Left hindlimb (tissue), 1 donor: ENCODE results near the gene OR5AC2.

Source experiments
- DNase-seq: peaks from one replicate; pipeline ENCODE4 v3.0.0-alpha.2; 2018

The OR5AC2 gene, protein sequence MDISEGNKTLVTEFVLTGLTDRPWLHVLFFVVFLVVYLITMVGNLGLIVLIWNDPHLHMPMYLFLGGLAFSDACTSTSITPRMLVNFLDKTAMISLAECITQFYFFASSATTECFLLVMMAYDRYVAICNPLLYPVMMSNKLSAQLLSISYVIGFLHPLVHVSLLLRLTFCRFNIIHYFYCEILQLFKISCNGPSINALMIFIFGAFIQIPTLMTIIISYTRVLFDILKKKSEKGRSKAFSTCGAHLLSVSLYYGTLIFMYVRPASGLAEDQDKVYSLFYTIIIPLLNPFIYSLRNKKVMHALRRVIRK

DNA sequence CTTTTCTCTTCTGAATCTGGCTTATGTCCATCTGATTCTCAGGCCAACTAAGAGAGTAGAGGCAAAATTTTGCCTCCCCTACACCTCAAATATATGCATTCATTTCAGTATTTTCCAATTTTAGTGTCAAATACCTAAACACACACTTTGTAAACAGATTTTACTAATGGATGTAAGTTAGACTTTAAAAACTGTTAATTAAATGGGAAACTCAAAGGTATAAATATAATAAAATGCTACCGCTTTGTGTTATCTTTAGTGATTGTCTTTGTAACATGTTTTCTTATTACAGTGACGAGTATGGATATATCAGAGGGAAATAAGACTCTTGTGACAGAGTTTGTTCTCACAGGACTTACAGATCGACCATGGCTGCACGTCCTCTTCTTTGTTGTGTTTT is at the start of gene OR5AC2:
TSS of gene OR5AC2 (plus strand) at position 301 of the 400 bp plus-strand sequence. CDS start at position 301, 0 bp downstream.
- DNase-seq, result no peak

DNA sequence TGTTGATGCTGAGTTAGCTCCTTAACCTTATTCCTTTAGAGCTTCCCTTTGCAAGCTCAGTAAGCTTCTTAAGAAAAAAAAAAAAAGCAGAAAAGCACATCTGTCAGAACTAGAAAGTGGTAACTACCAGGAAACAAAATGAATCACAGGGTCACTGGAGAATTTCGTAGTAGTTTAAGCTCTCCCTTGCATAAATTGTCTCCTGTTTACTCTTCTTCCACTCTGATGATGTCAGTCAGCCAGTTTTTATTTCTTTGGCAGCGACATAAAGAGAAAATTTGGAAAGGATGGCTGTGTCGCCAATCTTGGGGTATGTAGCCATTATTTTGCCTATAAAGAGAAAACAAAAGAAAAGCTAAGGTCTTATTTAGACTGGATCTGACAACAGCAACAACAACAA is 48.7 kb upstream of the OR5AC2 start:
- no peak for DNase-seq

DNA sequence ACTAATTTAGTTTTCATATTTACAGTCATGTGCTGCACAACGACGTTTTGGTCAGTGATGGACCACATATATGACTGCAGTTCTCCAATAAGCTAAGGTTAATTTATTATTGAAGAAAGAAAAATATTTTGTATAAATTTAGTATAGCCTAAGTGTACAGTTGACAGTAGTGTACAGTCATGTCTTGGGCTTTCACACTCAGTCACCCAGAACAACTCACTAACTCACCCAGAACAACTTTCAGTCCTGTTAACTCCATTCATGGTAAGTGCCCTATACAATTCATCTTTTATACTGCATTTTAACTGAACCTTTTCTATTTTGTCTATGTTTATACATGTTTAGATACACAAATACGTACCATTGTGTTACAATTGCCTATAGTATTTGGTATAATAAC is 48.1 kb upstream of the OR5AC2 start:
- no peak for DNase-seq

DNA sequence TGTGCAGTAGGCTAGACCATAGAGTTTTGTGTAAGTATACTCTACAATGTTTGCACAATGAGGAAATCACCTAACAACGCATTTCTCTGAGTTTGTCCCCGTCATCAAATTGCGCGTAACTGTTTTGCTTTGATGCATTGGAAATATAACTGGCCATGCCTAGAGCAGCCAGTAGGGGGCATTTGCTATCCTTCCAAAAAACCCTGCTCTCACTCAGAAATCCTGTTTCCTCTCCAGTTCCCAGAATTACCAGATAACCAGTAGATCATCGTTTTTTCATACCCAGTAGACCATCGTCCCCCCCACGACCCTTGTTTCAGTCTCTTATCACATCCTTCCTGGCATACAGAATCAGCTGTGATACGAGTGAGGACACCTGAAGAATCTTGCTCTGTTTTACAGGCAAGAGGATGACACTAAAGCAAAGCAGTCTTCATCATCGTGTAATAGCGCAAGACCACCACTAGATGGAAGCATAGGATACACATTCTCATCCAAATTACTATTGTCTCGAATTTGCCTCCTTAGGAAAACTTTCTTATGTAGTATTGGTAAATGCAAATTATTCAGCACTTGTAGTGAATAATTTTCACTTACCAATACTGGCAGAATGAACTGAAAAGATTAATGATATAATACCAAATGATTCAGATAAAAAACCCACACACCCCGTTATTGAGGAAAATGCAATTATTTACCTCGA is 47.5 kb upstream of the OR5AC2 start:
- peak; percentile 73 for DNase-seq

DNA sequence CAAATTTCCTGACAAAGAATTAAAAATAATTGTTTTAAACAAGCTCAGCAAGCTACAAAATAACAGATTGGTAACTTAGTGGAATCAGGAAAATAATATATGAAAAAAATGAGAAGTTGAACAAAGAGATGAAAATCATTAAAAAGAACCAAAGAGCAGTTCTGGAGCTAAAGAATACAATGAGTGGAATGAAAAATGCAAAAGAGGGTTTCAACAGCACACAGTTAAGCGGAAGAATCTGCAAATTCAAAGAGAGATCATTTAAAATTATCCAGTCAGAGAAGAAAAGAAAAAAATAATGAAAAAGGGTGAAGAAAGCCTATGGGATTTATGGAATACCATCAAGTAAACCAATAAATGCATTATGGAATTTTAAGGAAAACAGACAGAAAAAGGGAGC is 45.6 kb upstream of the OR5AC2 start:
- DNase-seq, result no peak

DNA sequence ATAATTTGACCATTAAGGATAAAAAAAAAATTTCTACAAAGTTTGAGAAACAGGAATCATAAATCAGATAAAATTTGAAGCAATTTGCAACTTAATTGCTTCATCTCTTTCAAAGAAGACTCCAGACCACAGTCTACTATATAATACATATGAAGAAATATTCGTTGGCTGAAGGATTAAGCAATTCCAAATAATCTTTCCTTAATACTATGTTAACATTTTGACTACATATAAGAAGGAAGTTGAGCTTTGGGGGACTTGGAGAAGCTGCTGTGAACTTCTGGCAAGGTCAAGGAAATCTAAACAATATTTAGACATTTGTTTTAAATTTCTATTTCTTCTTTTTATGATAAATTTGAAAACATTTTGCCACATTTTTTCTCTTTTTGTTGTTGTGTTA is 38.4 kb upstream of the OR5AC2 start:
- DNase-seq, result no peak

DNA sequence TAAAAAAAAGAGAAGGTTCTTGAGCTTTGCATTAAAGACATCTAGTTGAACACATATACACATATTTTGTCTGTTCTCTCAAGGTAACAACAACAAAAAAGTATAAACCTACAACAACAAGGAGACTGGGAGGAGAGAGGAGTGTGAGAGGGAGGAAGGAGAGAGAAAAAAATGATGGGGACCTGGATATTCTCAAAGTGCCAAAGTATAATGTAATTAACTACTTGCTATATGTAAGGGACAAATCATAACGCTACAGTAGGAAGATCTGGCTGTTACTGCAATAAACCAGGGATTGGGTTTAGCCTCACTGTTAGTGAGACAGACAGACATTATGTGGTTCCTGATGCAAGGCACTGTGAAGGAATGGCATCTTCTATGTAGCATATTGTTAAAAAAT is 37.7 kb upstream of the OR5AC2 start:
- no peak for DNase-seq

DNA sequence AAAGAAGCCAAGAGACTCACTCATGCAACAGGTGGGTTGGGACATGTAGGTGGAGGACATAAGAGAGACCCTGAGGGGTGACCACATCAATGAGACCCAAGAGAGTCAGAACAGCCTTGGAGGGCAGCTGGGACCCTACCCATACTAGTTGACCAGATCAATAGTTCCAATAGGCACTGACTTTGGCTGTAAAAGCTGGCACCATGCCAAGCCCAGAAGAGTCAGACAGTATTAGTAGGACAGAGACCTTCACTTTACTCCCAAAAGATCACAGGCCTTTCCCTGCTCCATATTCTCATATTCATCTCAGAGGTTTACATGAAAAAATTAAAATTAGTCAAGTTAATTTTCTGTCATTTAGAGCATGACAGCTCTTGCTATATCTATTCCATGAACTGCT is 30.9 kb upstream of the OR5AC2 start:
- DNase-seq, result no peak

DNA sequence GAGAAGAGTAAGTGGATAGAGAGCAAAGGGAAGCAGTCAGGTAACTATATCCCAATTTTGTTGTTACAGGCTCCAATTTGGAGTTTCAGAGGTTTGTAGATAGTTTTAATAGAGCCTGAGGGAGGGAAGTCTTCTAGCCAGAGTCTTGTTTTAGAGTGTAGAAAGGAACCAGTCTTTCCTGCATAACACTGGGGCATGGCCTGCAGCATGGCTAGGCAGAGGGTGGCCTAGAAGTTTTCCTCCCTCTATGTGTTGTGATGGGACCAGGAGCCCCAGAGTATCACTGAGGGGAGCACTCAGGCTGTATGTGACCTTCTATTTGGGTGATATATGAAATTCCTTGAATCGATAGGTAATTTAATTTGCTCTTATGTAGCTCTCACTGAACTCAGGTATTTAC is 29.3 kb upstream of the OR5AC2 start:
- DNase-seq, result no peak

DNA sequence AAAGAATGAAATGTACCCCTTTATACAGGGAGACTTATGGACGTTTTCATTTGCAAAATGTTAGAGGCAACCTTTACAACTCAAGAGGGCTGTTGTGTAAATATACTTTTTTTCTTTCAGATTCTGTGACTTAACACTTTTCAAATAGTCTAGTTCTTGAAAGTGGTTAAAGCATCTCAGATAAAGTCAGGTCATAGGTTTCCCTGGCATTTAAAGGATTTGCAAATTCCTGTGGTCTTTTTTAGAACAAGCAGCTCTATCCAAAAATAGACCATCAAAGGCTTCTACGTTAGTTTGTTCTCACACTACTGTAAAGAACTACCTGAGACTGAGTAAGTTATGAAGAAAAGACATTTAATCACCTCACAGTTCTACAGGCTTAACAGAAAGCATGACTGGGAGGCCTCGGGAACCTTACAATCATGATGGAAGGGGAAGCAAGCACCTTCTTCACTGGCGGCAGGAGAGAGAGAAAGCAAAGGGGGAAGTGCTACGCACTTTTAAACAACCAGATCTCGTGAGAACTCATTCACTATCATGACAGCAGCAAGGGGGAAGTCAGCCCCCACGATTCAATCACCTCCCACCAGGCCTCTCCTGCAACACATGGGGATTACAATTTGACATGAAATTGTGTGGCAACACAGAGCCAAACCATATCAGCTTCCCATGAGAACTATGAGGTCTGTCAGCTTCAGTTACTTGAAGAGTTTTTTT is 28.6 kb upstream of the OR5AC2 start:
- DNase-seq, result no peak

DNA sequence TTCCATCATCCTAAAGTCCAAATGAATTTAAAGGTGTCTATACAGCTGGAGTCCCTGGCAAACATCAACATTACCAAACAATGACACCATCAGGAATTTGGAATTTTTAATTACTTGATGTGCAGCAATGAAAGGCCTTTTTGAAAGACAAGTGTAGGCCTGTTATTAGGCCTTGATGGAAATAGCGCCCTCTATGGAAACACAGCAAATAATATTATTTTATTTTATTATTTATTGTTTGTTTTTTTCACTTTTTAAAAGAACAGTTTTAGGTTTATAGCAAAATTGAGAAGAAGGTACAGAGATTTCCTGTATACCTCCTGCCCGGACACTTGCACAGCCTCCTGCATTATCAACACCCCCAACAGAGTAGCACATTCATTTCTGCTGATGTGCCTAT is 18.1 kb upstream of the OR5AC2 start:
- DNase-seq, result no peak

DNA sequence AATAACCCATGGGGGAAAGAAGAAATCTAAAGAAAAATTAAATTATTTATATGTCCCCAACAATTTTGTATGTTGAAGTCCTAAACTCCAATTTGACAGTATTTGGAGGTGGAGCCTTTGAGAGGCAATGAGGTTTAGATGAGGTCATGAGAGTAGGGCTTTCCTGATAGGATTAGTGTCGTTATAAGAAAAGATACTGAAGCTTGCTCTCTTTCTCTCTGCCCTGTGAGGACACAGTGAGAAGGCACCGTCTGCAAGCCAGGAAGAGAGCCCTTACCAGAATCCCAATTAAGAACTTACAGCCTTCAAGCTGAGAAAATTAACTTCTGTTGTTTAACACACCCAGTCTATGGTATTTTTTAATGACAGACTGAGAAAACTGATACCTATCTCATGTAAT is 16.1 kb upstream of the OR5AC2 start:
- DNase-seq, result no peak

DNA sequence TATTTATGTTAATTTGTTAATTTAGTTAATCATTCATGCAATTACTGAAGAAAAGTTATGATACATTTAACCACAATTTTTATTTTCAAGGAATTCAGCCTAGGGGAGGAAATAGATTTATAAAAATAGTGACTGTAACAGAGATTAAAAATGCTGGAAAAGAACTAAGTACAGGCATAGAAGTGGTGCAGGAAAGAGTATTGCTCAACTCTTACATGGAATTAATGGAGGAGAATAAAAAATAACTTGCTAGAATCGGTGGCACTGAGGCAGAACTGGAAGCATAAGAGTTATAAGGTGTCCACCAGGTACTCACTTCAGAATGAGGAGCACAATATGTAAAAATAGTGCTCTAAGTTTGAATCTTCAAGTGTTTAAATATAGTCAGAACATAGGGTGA is 13.5 kb upstream of the OR5AC2 start:
- no peak for DNase-seq

DNA sequence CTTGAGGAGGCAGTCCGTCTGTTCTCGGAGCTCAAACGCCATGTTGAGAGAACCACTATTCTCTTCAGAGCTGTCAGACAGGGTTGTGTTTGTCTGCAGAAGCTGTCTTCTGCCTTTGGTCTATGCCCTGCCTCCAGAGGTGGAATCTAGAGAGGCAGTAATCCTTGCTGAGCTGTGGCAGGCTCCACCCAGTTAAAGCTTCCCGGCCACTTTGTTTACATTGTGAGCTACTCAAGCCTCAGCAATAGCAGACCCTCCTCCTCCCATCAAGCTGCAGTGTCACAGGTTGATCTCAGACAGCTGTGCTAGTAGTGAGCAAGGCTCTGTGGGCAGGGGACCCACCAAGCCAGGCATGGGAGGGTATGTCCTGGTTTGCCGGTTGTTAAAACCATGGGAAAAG is 8.9 kb downstream of the OR5AC2 start:
- no peak for DNase-seq

DNA sequence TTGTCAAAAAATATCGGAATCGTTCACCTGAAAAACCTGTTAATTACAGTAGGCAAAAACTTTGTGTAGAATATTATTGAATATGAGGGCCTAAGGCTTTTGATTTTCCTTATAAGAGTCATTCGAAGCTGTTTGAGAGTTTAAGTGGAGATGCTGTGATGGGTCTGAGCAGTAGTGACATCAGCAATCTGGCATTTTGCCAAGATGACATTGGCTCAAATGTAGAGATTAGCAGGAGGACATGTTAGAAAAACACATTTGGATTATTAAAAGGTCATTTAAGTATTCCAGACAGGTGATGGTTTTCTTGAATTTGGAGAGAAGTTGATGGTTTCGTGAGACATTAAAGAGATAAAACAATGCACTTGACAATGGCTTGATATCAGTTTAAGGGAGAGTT is 12.9 kb downstream of the OR5AC2 start:
- no peak for DNase-seq

DNA sequence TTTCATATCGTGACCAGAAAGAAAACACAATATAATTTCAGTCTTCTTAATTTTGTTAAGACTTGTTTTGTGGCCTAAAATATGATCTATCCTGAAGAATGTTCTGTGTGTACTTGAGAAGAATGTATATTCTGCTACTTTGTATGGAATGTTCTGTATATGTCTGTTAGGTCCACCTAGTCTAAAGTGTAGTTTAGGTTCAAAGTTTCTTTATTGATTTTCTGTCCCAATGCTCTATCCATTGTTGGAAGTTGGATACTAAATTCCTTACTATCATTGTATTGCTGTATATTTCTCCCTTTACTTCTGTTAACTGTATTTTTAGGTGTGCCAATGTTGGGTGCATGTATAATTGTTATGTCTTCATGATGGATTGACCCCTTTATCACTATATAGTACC is 21.2 kb downstream of the OR5AC2 start:
- DNase-seq, result no peak

DNA sequence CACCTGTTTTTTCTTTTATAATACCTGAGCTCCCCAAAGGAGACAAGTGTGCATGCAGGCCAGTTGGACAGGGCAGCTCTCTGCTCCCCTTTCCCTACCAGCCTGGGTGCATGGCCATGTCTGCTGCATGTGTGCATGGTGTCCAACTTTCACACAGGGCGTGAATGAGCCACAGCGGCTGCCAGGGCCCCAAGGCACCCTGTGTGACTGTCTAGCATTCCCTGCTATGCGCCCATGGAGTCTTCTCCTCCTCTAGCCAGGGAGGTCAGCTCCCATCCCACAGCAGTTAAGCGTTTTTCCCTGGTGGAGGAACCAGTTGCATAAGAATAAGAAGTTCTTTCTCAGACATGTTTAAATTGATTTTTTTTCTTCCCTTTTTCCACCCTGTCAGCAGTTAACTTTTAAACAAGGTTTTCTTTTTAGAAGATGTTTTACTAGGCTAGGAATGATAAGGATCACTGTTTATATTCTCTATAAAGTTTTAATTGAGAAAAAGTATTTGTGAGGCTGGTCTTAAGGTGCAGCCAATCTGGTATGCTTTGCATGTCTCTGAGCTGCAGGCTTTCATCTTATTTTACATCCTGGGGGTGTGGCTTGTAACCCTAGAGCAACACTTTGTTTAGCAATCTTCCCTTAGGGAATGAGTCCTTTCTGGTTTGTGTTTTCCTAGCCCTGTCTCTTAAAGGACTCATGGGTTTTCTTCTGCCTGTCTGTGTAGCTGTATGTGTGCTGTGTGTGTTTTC is 23.0 kb downstream of the OR5AC2 start:
- DNase-seq, result no peak

DNA sequence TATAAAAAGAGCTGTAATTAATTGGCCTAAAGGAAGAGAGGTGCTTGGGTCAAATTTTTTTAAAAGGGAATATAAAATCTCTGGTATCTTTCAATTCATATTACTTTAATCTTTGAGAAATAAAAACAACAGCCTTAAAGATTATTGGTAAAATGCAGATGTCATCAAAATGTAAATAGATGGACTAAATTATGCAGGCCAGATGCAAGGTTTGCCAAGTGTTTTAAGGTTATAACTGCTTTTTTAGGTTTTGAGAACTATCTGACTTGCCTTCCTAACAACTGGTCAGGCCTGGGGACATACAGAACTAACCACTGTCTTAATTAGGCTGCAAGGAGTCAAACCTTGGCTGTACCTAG is 23.6 kb downstream of the OR5AC2 start:
- no peak for DNase-seq

DNA sequence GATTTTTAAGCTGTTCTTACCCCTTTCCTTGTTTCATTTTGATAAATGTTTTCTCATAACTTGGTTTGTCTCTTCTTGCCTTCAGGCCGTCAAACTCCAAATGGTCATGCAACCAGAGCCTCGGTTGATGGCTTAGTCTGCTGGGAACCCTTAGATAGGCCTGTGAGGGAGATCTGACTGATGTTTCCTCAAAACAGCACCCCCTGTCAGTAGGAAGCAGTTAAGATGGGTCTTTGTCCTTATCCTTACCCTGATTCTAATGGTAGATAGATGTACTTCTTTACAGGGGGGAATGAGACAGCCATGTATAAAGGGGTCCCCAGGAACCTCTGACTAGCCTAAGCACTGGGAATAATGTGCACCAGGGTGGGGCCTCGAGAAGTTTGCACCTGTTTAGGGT is 27.3 kb downstream of the OR5AC2 start:
- no peak for DNase-seq

DNA sequence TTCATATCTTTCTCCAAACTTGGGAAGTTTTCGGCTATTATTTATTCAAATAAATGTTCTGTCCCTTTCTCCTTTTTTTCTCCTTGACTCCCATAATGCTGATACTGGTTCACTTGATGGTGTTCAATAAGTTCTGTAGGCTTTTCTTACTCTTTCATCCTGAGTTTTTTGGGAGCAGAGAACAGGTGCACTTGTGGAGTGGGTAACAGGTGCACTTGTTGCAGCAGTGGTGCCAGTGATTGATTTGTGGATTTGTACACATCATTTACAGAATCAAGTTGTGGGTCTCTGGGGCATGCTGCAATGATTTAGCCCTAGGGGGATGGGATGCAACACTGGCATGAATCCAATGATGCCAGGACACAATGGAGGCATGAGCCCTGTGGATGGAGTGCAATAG is 28.7 kb downstream of the OR5AC2 start:
- no peak for DNase-seq

DNA sequence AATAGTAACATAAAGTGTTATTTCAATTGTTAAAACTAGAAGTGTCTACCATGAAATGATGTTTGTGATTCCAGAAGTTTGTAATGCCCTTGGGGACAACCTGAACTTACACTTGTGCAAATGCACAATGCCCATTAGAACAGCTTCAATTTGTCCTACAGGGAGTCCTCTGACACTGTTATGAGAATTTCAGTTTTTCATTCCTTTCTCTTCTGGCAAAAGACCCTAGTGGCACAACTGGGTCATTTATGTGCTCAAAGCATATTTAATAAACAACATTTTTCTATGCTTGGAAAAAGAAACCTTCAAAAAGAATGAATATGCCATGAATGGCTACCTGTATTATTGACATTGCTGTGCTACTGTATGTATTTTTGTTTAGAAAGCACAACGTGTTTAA is 43.4 kb downstream of the OR5AC2 start, which contains the start of gene OR5H1:
TSS of gene OR5H1 (plus strand) at position 301 of the 400 bp plus-strand sequence. CDS start 1,977 bp downstream, outside the sequence.
- no peak for DNase-seq

DNA sequence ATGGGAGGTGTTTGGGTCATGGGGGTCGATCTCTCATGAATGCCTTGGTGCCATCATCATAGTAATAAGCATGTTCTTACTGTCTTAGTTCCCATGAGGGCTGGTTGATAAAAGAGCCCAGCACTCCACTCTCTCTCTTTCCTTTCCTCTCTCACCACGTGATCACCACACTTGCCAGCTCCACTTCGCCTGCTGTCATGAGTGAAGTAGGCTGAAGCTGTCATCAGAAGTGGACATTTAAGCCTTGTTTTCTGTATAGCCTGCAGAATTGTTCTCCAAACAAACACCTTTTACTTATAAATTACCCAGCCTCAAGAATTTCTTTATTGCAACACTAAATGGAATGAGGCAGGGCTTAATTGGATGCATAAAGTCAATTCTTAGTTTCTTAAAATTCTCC is 49.7 kb downstream of the OR5AC2 start:
- DNase-seq, result no peak
